SK-N-SH treated with all-trans-retinoic acid at 6 μM for 48 hours (cell line): ENCODE data around the gene KIF23.

Experiments
- CREB5 ChIP-seq: fragments of 250-450 bp; sonication (Bioruptor Pico); IDR thresholded peaks from 2 replicates; pipeline ENCODE4 v1.5.1; 2020; ENCODE audit warnings: low read depth, mild to moderate bottlenecking, moderate library complexity
- ESRRG ChIP-seq: fragments of 250-450 bp; sonication (Bioruptor Pico); IDR thresholded peaks from 2 replicates; pipeline ENCODE4 v1.6.1; 2021; ENCODE audit warnings: mild to moderate bottlenecking
- ISL1 ChIP-seq: fragments of 250-450 bp; sonication (Bioruptor Pico); IDR thresholded peaks from 2 replicates; pipeline ENCODE4 v2.1.2; 2022; ENCODE audit warnings: mild to moderate bottlenecking, moderate library complexity
- RARB ChIP-seq: fragments of 250-450 bp; sonication (Bioruptor Pico); IDR thresholded peaks from 2 replicates; pipeline ENCODE4 v1.8.0; 2021; ENCODE audit warnings: mild to moderate bottlenecking, moderate library complexity
- SNAI2 ChIP-seq: fragments of 250-450 bp; sonication (Bioruptor Pico); IDR thresholded peaks from 2 replicates; pipeline ENCODE4 v1.5.0; 2020; ENCODE audit warnings: mild to moderate bottlenecking, moderate library complexity
- ZFP3 ChIP-seq: fragments of 250-450 bp; sonication (Bioruptor Pico); IDR thresholded peaks from 2 replicates; pipeline ENCODE4 v1.5.0; 2020; ENCODE audit warnings: mild to moderate bottlenecking, moderate library complexity
- ZFP30 ChIP-seq: fragments of 450-650 bp; formaldehyde crosslinking; IDR thresholded peaks from 2 replicates; pipeline ENCODE4 v1.5.0; 2022; ENCODE audit warnings: mild to moderate bottlenecking, moderate library complexity
- ZNF8 ChIP-seq: fragments of 450-650 bp; formaldehyde crosslinking; IDR thresholded peaks from 2 replicates; pipeline ENCODE4 v1.5.0; 2020; ENCODE audit warnings: mild to moderate bottlenecking, moderate library complexity

- TF ChIP-seq CREB5 (CRISPR knock-in tag) (no peak), ZNF8 (CRISPR knock-in tag) (no peak), ZFP3 (CRISPR knock-in tag) (no peak), ZFP30 (CRISPR knock-in tag) (no peak), RARB (CRISPR knock-in tag) (no peak), ESRRG (CRISPR knock-in tag) (no peak), ISL1 (CRISPR knock-in tag) (no peak), SNAI2 (CRISPR knock-in tag) (no peak)
Observed at GRCh38 chr15:69474846-69475455, 60.8 kb downstream of the KIF23 start.
